Astrocyte (in vitro differentiated cells and primary cell): ENCODE results near the gene SNUPN.
"Not testable (repeated sequence)": the region's sequence is repeated elsewhere in the genome, so short reads cannot be mapped to it uniquely, and the experiment has no call there.

Experiments
- CTCF ChIP-seq: IDR thresholded peaks from 2 replicates; pipeline ENCODE4 v1.5.1; 2011; ENCODE audit warnings: low read depth, mild to moderate bottlenecking, inconsistent platforms, low read length, moderate library complexity; ENCODE audit not compliant: insufficient read depth
- EZH2 ChIP-seq: IDR thresholded peaks from 2 replicates; pipeline ENCODE4 v1.6.1; 2012; ENCODE audit warnings: mild to moderate bottlenecking, low read length, inconsistent platforms; ENCODE audit not compliant: insufficient read depth

- not testable (repeated sequence) for TF ChIP-seq EZH2, CTCF
Observed at GRCh38 chr15:75559360-75559759, 66.2 kb downstream of the SNUPN start.
